Stimulated activated CD4-positive, alpha-beta T cell treated with anti-CD3 and anti-CD28 coated beads, Interleukin-4, amount 100 ng/mL, for 24 hours (primary cell): Measurements from ENCODE around the gene WDR88.
"Not testable (repeated sequence)": the region's sequence is repeated elsewhere in the genome, so short reads cannot be mapped to it uniquely, and the experiment has no call there.

Experiments used
- DNase-seq: peaks from one replicate; pipeline ENCODE4 v3.0.0-alpha.2; 2020

The WDR88 gene

GRCh38 chr19:33175156-33175782 lies 43.4 kb downstream of the WDR88 start:
- DNase-seq: no peak

- DNase-seq: no peak
Observed at GRCh38 chr19:33175886-33176669, 44.2 kb downstream of the WDR88 start.

- DNase-seq: peak; percentile 96
Observed at GRCh38 chr19:33176670-33177416, 44.9 kb downstream of the WDR88 start.

- DNase-seq: no peak
Observed at GRCh38 chr19:33177417-33177979, 45.6 kb downstream of the WDR88 start.

- no peak for DNase-seq
Observed at GRCh38 chr19:33186431-33187182, 54.7 kb downstream of the WDR88 start.

GRCh38 chr19:33187183-33187540 lies 55.2 kb downstream of the WDR88 start:
- DNase-seq: no peak

GRCh38 chr19:33189453-33189852 lies 57.5 kb downstream of the WDR88 start:
- no peak for DNase-seq

GRCh38 chr19:33191092-33191491 lies 59.2 kb downstream of the WDR88 start:
- not testable (repeated sequence) for DNase-seq

- no peak for DNase-seq
Observed at GRCh38 chr19:33191501-33191900, 59.6 kb downstream of the WDR88 start.

GRCh38 chr19:33192010-33192409 lies 60.1 kb downstream of the WDR88 start:
- no peak for DNase-seq

GRCh38 chr19:33193269-33193864 lies 61.5 kb downstream of the WDR88 start:
- DNase-seq: no peak

- DNase-seq: no peak
Observed at GRCh38 chr19:33193865-33194362, 62.0 kb downstream of the WDR88 start, which contains the start of gene LRP3. Gene LRP3 (plus strand): TSS chr19:33194330. CDS start chr19:33194786, 456 bp downstream.

- DNase-seq: no peak
Observed at GRCh38 chr19:33194532-33194885, 62.6 kb downstream of the WDR88 start.

- no peak for DNase-seq
Observed at GRCh38 chr19:33194886-33195644, 63.2 kb downstream of the WDR88 start.

GRCh38 chr19:33195645-33196347 lies 63.9 kb downstream of the WDR88 start:
- DNase-seq: no peak

GRCh38 chr19:33196446-33197193 lies 64.7 kb downstream of the WDR88 start:
- DNase-seq: no peak

GRCh38 chr19:33197591-33198000 lies 65.7 kb downstream of the WDR88 start:
- DNase-seq: no peak

GRCh38 chr19:33198169-33198568 lies 66.3 kb downstream of the WDR88 start:
- DNase-seq: no peak

GRCh38 chr19:33199441-33200265 lies 67.7 kb downstream of the WDR88 start:
- no peak for DNase-seq
